Effector memory CD4-positive, alpha-beta T cell (primary cell): ENCODE measurements around the gene PHLDA3.

Experiments
- DNase-seq, 3 donors: peaks; one replicate each; pipeline ENCODE4 v3.0.0-alpha.2; 2020
- H3K27ac ChIP-seq: 2 replicates; pipeline ENCODE4 v1.7.0; 2013; ENCODE audit warnings: mild to moderate bottlenecking, low read length, moderate library complexity; ENCODE audit not compliant: insufficient read depth, poor library complexity, severe bottlenecking
- H3K27me3 ChIP-seq: replicated peaks from 2 replicates; pipeline ENCODE4 v1.7.0; 2013; ENCODE audit warnings: mild to moderate bottlenecking, low read length; ENCODE audit not compliant: insufficient read depth, control insufficient read depth, poor library complexity, severe bottlenecking
- H3K36me3 ChIP-seq: 2 replicates; pipeline ENCODE4 v1.7.0; 2013; ENCODE audit warnings: mild to moderate bottlenecking, low read length, moderate library complexity; ENCODE audit not compliant: control insufficient read depth, insufficient read depth
- H3K4me1 ChIP-seq: 2 replicates; pipeline ENCODE4 v1.7.0; 2013; ENCODE audit warnings: low read length, mild to moderate bottlenecking; ENCODE audit not compliant: control insufficient read depth, insufficient read depth, poor library complexity, severe bottlenecking
- H3K4me3 ChIP-seq: 2 replicates; pipeline ENCODE4 v1.7.0; 2013; ENCODE audit warnings: low read length, low read depth, mild to moderate bottlenecking; ENCODE audit not compliant: insufficient read depth, poor library complexity, severe bottlenecking
- H3K9me3 ChIP-seq: 2 replicates; pipeline ENCODE4 v1.7.0; 2013; ENCODE audit warnings: mild to moderate bottlenecking, low read length, moderate library complexity; ENCODE audit not compliant: control insufficient read depth

Gene PHLDA3

GRCh38 chr1:201511396-201511940 is 42.5 kb upstream of the PHLDA3 start:
- DNase-seq = no peak
- no peak overlapping the region for H3K27ac ChIP-seq
- no peak overlapping the region for H3K4me3 ChIP-seq
- H3K27me3 ChIP-seq = no peaks in the 10 kb centered on the region
- H3K4me1 ChIP-seq = peaks cover 8% of the 10 kb centered on the region
- no peaks in the 10 kb centered on the region for H3K9me3 ChIP-seq
- no peaks in the 10 kb centered on the region for H3K36me3 ChIP-seq

GRCh38 chr1:201510734-201511133 is 41.7 kb upstream of the PHLDA3 start:
- Histone ChIP-seq H3K9me3 (no peaks in the 10 kb centered on the region), H3K4me1 (peaks cover 13% of the 10 kb centered on the region), H3K27ac (no peak overlapping the region), H3K27me3 (no peaks in the 10 kb centered on the region), H3K36me3 (no peaks in the 10 kb centered on the region), H3K4me3 (no peak overlapping the region)
- no peak for DNase-seq

GRCh38 chr1:201509601-201510374 is 40.8 kb upstream of the PHLDA3 start:
- H3K36me3 ChIP-seq = no peaks in the 10 kb centered on the region
- no peaks in the 10 kb centered on the region for H3K27me3 ChIP-seq
- peaks cover 22% of the 10 kb centered on the region for H3K4me1 ChIP-seq
- no peak for DNase-seq
- H3K27ac ChIP-seq = no peak overlapping the region
- H3K4me3 ChIP-seq = no peak overlapping the region
- H3K9me3 ChIP-seq = no peaks in the 10 kb centered on the region

- no peaks in the 10 kb centered on the region for H3K36me3 ChIP-seq
Observed at GRCh38 chr1:201508809-201509208, 39.8 kb upstream of the PHLDA3 start.

GRCh38 chr1:201507360-201507675 is 38.3 kb upstream of the PHLDA3 start:
- no peaks in the 10 kb centered on the region for H3K27me3 ChIP-seq
- no peaks in the 10 kb centered on the region for H3K9me3 ChIP-seq
- H3K4me1 ChIP-seq = peaks cover 22% of the 10 kb centered on the region
- DNase-seq = no peak
- peak overlapping the region; percentile 73 for H3K27ac ChIP-seq
- H3K4me3 ChIP-seq = peak overlapping the region; percentile 77
- no peaks in the 10 kb centered on the region for H3K36me3 ChIP-seq

More at GRCh38 chr1:201508809-201509208, 39.8 kb upstream of the PHLDA3 start:
- Histone ChIP-seq H3K4me3 (no peak overlapping the region), H3K27ac (no peak overlapping the region), H3K9me3 (no peaks in the 10 kb centered on the region), H3K27me3 (no peaks in the 10 kb centered on the region), H3K4me1 (peaks cover 22% of the 10 kb centered on the region)
- DNase-seq = no peak

- no peaks in the 10 kb centered on the region for H3K27me3 ChIP-seq
- no peaks in the 10 kb centered on the region for H3K36me3 ChIP-seq
- no peaks in the 10 kb centered on the region for H3K9me3 ChIP-seq
- H3K4me1 ChIP-seq = peaks cover 22% of the 10 kb centered on the region
- peak within 1 kb of the TSS; percentile 77 for H3K4me3 ChIP-seq
- DNase-seq = peak; percentile 56 to 70 (median 62)
- H3K27ac ChIP-seq = peak within 1 kb of the TSS; percentile 73
Observed at GRCh38 chr1:201506557-201507359, 37.8 kb upstream of the PHLDA3 start, which contains the start of gene CSRP1. Gene CSRP1 (minus strand): TSS chr1:201507123. CDS start chr1:201496303, 10,820 bp downstream.

GRCh38 chr1:201506092-201506491 is 37.1 kb upstream of the PHLDA3 start:
- no peaks in the 10 kb centered on the region for H3K9me3 ChIP-seq
- peak overlapping the region; percentile 77 for H3K4me3 ChIP-seq
- H3K27ac ChIP-seq = no peak overlapping the region
- no peaks in the 10 kb centered on the region for H3K27me3 ChIP-seq
- DNase-seq = no peak
- H3K36me3 ChIP-seq = no peaks in the 10 kb centered on the region
- peaks cover 22% of the 10 kb centered on the region for H3K4me1 ChIP-seq

- peaks cover 22% of the 10 kb centered on the region for H3K4me1 ChIP-seq
- no peak overlapping the region for H3K27ac ChIP-seq
- peak overlapping the region; percentile 77 for H3K4me3 ChIP-seq
Observed at GRCh38 chr1:201505503-201505890, 36.5 kb upstream of the PHLDA3 start.

GRCh38 chr1:201504799-201505502 is 36.0 kb upstream of the PHLDA3 start:
- Histone ChIP-seq H3K36me3 (no peaks in the 10 kb centered on the region), H3K9me3 (no peaks in the 10 kb centered on the region), H3K27me3 (no peaks in the 10 kb centered on the region), H3K4me1 (peaks cover 22% of the 10 kb centered on the region), H3K4me3 (no peak overlapping the region), H3K27ac (no peak overlapping the region)
- DNase-seq = no peak

More at GRCh38 chr1:201505503-201505890, 36.5 kb upstream of the PHLDA3 start:
- no peak for DNase-seq
- no peaks in the 10 kb centered on the region for H3K36me3 ChIP-seq
- H3K27me3 ChIP-seq = no peaks in the 10 kb centered on the region
- H3K9me3 ChIP-seq = no peaks in the 10 kb centered on the region
